ENCODE results near the gene NUMB.

The NUMB gene

DNA sequence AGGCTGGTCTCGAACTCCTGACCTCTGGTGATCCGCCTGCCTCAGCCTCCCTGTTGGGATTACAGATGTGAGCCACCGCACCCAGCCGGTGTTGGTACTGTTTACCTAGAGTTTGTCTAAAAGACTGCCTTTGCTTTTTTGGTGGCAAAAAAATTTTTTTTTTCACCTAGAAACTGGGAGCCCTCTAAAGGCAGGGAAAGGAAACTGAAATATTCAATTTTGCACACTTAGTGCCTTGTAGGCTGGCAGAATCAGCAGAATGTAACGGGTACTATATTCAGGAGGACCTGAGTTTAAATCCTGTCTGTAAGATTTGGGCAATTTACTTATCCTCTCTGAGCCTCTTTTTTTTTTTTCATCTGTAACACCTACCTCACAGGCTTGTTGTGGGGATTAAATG is 177.4 kb downstream of the NUMB start:
- no peak overlapping the region for H3K4me2 ChIP-seq
- H3K4me3 ChIP-seq (IDR thresholded peaks at IDR 0.05; ENCODE audit: insufficient read depth, low read depth, low read length) = no peak overlapping the region
- H3K27ac ChIP-seq = no peak overlapping the region
- no peaks in the 10 kb centered on the region for H3K36me3 ChIP-seq (ENCODE audit: insufficient read depth)
- H2AFZ ChIP-seq (ENCODE audit: low read depth) = no peak overlapping the region
- no peaks in the 10 kb centered on the region for H3K27me3 ChIP-seq (ENCODE audit: insufficient read depth, low read depth)
- peaks cover 15% of the 10 kb centered on the region for H3K4me1 ChIP-seq (ENCODE audit: low read depth, poor library complexity, severe bottlenecking)
- H4K20me1 ChIP-seq (ENCODE audit: insufficient read depth) = no peaks in the 10 kb centered on the region
- no peak overlapping the region for H3K9ac ChIP-seq
- no peaks in the 10 kb centered on the region for H3K79me2 ChIP-seq (ENCODE audit: insufficient read depth, low read depth)
- TF ChIP-seq, protein P1, sequence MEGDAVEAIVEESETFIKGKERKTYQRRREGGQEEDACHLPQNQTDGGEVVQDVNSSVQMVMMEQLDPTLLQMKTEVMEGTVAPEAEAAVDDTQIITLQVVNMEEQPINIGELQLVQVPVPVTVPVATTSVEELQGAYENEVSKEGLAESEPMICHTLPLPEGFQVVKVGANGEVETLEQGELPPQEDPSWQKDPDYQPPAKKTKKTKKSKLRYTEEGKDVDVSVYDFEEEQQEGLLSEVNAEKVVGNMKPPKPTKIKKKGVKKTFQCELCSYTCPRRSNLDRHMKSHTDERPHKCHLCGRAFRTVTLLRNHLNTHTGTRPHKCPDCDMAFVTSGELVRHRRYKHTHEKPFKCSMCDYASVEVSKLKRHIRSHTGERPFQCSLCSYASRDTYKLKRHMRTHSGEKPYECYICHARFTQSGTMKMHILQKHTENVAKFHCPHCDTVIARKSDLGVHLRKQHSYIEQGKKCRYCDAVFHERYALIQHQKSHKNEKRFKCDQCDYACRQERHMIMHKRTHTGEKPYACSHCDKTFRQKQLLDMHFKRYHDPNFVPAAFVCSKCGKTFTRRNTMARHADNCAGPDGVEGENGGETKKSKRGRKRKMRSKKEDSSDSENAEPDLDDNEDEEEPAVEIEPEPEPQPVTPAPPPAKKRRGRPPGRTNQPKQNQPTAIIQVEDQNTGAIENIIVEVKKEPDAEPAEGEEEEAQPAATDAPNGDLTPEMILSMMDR (conservative IDR thresholded peaks at IDR 0.05; ENCODE audit: low read depth, low read length) = no peak

DNA sequence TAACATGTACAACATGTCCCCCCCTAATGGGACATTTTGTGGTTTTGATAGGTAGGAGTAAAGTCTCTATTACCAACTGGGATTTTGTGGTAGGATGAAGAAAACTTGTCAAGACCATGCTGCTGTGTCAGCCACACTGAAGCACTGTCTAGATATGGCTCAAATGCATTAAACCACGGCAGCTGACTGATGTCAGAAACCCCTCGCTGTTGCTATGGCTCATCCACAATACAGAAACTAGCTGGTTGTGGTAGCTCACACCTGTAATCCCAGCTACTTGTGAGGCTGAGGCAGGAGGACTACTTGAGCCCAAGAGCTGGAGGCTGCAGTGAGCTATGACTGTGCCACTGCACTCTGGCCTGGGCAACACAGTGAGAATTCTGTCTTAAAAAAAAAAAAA is 181.0 kb downstream of the NUMB start:
- H4K20me1 ChIP-seq (ENCODE audit: insufficient read depth) = no peaks in the 10 kb centered on the region
- H3K36me3 ChIP-seq (ENCODE audit: insufficient read depth) = no peaks in the 10 kb centered on the region

DNA sequence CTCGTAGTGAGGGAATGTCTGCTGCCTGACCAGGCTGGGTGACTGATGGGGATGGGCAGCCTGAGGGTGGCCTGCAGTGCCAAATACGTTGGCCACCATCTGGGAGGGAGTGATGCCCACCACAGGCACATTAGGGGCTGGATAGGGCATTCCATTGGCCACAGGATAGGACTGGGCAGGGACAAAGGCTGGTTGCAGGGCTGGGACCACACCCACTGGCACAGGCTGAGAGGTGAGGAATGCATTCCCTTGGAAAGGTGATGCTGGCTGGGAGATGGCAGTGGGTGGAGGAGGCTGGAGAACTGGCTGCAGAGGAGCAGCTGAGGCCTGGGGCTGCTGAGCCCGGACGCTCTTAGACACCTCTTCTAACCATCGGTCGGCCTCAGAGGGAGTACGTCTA is 181.5 kb downstream of the NUMB start:
- H3K27ac ChIP-seq = no peak overlapping the region
- peaks cover 9% of the 10 kb centered on the region for H3K4me1 ChIP-seq (ENCODE audit: low read depth, poor library complexity, severe bottlenecking)
- no peaks in the 10 kb centered on the region for H3K36me3 ChIP-seq (ENCODE audit: insufficient read depth)
- no peak overlapping the region for H3K4me2 ChIP-seq
- no peaks in the 10 kb centered on the region for H4K20me1 ChIP-seq (ENCODE audit: insufficient read depth)
- H3K27me3 ChIP-seq (ENCODE audit: insufficient read depth, low read depth) = no peaks in the 10 kb centered on the region
- TF ChIP-seq, protein P1 (conservative IDR thresholded peaks at IDR 0.05; ENCODE audit: low read depth, low read length) = no peak
- H3K79me2 ChIP-seq (ENCODE audit: insufficient read depth, low read depth) = no peaks in the 10 kb centered on the region
- no peak overlapping the region for H2AFZ ChIP-seq (ENCODE audit: low read depth)
- no peak overlapping the region for H3K4me3 ChIP-seq (IDR thresholded peaks at IDR 0.05; ENCODE audit: insufficient read depth, low read depth, low read length)
- H3K9ac ChIP-seq = no peak overlapping the region

More for the DNA sequence above, 181.0 kb downstream of the NUMB start:
- Histone ChIP-seq H3K27ac (no peak overlapping the region), H2AFZ (ENCODE audit: low read depth) (no peak overlapping the region), H3K27me3 (ENCODE audit: insufficient read depth, low read depth) (no peaks in the 10 kb centered on the region), H3K9ac (no peak overlapping the region), H3K4me1 (ENCODE audit: low read depth, poor library complexity, severe bottlenecking) (peaks cover 15% of the 10 kb centered on the region), H3K4me2 (no peak overlapping the region), H3K4me3 (IDR thresholded peaks at IDR 0.05; ENCODE audit: insufficient read depth, low read depth, low read length) (no peak overlapping the region), H3K79me2 (ENCODE audit: insufficient read depth, low read depth) (no peaks in the 10 kb centered on the region)
- TF ChIP-seq, protein P1 (conservative IDR thresholded peaks at IDR 0.05; ENCODE audit: low read depth, low read length) = no peak

DNA sequence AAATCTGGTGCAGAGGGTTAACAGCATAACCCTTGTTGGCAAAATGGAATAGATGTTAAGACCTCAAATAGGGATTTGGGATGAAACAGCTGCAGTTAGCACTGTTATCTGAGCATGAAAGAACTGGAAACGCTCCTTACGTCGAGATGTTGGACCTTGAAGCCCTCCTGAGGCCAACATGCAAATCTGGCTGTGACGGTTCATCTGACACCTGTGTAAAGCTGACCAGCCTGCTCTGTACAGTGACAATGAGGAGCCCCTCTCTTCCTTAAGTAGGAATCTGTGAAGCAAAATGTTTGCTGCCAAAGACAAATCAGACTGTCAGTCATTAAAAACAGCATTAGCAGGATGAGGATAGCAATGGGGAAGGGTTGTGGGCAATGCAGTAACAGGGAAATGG is 184.5 kb downstream of the NUMB start:
- H3K27ac ChIP-seq = no peak overlapping the region

More for the DNA sequence above, 184.5 kb downstream of the NUMB start:
- H3K36me3 ChIP-seq (ENCODE audit: insufficient read depth) = no peaks in the 10 kb centered on the region
- no peak overlapping the region for H3K9ac ChIP-seq
- H3K4me3 ChIP-seq (IDR thresholded peaks at IDR 0.05; ENCODE audit: insufficient read depth, low read depth, low read length) = no peak overlapping the region
- H3K27me3 ChIP-seq (ENCODE audit: insufficient read depth, low read depth) = no peaks in the 10 kb centered on the region
- no peaks in the 10 kb centered on the region for H3K4me1 ChIP-seq (ENCODE audit: low read depth, poor library complexity, severe bottlenecking)
- H3K79me2 ChIP-seq (ENCODE audit: insufficient read depth, low read depth) = no peaks in the 10 kb centered on the region
- TF ChIP-seq, protein P1 (conservative IDR thresholded peaks at IDR 0.05; ENCODE audit: low read depth, low read length) = no peak
- no peak overlapping the region for H3K4me2 ChIP-seq
- no peaks in the 10 kb centered on the region for H4K20me1 ChIP-seq (ENCODE audit: insufficient read depth)
- H2AFZ ChIP-seq (ENCODE audit: low read depth) = no peak overlapping the region
